Limb (tissue), 2 donors: ENCODE data around the gene RPS6KB2.
"Not testable (repeated sequence)": the region's sequence is repeated elsewhere in the genome, so short reads cannot be mapped to it uniquely, and the experiment has no call there.

Source experiments
- DNase-seq, 2 donors: peaks; one replicate each; pipeline ENCODE4 v3.0.0-alpha.2; 2016; ENCODE audit errors: extremely low spot score in 2 of 2

Gene RPS6KB2

DNA sequence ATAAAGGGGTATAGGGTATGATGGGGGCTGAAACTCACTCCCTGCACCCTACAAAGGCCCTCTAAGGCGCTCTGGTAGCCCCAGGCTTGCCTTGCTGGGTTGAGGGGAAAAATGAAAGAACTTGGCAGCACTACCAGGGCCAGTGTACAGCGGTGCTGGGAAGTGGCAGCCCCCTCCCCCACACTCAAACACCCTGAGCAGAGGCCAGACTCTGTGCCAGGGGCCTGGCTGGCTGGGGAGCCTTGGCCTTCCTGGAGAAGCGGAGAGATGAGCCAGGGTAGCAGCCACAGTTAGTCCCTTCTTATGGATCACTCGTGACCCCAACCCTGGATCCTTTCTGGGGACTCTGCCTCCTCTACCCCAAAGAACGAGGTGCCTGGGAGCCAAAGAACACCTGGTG, 38.1 kb downstream of the RPS6KB2 start:
- no peak for DNase-seq

DNA sequence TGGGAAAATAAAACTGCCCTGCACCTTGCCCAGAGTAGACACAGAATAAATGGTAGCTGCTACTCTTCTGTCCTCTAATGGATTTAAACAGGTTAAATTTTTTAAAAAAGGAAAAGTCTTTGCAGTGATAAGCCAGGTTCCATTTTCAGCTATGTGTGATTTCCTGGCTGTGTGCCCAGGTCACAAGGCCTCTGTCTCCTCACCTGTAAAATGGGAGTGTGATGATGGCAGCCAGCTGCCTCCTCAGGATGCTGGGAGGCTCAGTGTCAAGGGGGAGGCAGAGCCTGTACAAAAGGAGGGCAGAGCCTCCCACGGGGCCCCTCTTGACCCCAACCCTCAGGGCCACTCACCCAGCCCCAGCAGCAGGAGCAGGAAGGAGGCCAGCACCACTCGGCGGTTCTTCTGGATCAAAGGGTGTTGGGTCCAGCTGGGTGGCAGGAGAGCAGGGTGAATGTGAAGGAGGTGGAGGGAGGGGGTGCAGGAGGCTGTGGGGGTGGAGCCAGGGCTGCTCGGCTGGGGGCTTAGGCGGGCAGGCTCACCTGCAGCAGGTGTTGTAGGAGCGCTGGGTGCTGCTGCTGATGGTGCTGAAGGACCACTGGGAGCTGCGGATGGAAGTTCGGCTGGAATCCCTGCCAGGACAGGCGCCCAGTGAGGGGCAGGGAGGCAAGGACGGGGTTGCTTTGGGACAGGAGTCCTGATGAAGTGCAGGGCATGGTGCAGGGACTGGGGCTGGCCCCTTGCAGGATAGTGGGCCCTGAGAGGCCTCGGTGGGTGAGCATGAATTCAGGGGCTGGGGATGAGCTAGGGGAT, 38.9 kb downstream of the RPS6KB2 start:
- no peak for DNase-seq

DNA sequence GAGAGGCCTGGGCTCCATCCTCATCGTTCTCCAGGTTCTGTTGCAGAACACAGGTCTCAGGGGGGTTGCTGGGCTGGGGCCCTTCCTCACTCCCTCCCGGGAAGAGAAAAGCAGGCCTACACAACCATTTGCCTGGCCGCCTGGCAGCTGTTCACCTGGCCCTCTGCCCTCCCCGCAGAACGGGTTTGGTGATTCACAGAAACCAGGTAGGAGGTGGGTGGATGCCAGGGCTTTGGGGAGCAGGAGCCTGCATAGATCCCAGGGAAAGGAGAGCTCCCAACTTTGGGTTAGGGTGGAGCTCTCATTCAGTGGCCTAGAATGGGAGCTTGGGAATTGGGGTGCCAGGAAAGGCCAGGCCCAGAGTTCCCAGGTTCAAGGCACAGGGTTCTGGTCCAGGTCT, 39.8 kb downstream of the RPS6KB2 start:
- DNase-seq: no peak

DNA sequence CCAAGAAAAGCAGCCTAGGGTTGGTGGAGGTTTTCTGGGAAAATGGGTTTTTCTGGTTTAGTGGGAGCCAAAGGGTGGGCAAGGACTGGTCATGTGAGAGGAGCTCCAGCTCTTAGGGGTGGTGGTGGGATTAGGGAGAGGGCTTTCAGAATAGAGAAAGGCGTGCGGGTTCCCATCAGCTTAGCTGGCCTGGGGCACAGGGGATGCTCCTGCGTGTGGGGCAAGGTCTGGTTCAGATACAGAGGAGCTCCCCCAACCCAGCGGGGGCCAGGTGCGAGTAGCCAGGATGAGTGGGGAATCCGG, 40.1 kb downstream of the RPS6KB2 start:
- no peak for DNase-seq

DNA sequence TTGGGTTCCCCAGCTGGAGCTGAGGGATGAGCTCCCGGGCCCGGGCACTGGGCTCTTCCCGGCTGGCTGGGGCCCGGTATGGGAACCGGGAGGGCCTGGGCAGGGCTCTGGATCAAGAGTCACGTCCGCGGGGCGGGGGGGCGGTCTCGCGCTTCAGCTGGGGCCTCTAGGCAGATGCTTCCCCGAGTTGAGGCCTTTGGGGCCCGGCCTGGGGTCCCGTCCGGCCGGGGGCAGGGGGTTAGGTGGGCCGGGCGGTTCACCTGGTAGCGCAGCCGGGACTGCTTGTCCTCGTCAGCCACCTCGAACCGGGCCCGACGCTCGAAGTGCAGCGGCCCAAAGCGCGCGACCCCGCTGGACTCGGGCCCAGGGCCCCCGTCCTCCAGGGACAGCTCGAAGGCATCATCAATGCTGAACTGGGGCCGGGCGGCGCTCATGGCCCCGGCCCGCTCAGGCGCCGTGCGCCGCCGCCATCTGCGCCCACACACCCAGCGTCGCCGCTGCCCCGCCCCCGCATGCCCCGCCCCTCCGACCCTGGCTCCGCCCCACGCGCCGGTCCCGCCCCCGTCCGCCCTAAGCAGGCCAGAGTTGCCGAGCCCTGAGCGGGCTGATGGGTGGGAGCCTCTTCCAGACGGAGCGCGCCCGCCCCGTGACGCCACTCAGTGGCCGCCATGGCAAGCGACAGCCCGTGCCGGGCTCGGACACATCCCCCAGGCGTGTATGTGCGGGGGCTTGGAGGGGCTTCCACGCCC, 40.6 kb downstream of the RPS6KB2 start, which contains the start of gene TMEM134:
TSS of gene TMEM134 (minus strand) at position 493 of the 749 bp plus-strand sequence. CDS start at position 434, 59 bp downstream.
- DNase-seq: peak; percentile 92 to 97

DNA sequence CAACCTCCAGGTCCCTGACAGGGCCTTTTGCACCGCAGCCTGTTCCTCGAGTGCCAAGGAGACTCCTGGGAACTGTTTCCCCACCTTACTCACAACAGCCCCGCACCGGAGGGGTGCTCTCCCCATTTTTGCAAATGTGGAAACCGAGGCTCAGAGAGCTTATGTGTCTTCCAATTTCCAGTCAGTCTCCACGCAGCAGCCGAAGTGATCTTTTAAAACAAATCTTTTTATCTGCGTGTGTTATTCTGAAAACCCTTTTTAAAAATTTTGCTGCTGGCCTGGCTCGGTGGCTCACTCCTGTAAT, 41.2 kb downstream of the RPS6KB2 start:
- DNase-seq: no peak

DNA sequence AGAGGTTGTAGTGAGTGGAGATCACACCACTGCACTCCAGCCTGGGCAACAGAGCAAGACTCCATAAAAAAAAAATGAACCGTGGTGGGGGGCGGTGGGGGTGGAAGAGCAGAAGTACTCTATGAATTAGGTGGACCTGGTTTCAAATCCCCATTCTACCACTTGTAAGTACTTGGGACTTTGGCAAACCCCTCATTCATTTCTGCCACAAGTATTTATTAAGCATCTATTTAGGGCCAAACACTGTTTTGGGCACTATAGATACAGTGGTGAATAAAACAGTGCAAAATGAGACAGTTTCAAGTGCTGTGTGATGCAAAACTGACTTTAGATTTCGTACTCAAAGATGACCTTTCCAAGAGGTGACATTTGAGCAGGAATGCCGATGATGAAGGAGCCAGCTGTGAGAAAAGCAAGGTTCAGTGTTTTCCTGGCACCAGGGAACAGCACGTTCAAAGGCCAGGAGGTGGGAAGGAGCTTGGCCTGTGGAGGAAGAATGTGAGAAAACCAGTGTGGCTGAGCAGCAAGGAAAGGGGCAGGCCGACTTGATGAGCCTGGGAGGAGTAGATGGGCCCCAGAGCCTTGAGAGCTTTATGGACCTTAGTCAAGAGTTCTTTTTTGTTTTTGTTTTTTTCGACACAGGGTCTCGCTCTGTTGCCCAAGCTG, 42.2 kb downstream of the RPS6KB2 start:
- no peak for DNase-seq

DNA sequence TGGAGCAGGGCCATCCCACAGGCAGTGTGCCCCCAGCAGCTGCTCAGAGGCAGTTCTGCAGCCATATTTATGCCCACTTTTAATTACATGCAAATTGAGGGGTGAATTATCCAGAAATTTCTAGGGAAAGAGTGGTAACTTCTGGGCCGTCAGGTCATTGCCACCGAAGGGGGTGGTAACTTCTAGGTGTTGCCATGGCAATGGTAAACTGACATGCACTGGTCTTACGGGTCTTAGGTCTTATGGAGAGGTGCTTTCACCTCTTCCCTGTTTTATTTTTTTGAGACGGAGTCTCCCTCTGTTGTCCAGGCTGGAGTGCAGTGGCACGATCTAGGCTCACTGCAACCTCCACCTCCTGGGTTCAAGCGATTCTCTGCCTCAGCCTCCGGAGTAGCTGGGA, 44.6 kb downstream of the RPS6KB2 start:
- DNase-seq: no peak

DNA sequence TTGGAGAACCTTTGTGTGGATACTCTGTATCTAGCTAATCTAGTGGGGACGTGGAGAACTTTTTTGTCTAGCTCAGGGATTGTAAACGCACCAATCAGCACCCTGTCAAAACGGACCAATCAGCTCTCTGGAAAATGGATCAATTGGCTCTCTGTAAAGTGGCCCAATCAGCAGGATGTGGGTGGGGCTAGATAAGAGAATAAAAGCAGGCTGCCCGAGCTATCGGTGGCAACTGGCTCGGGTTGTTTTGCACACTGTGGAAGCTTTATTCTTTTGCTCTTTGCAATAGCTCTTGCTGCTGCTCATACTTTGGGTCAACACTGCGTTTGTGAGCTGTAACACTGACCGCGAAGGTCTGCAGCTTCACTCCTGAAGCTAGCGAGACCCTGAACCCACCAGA, 48.4 kb downstream of the RPS6KB2 start:
- DNase-seq: not testable (repeated sequence)

DNA sequence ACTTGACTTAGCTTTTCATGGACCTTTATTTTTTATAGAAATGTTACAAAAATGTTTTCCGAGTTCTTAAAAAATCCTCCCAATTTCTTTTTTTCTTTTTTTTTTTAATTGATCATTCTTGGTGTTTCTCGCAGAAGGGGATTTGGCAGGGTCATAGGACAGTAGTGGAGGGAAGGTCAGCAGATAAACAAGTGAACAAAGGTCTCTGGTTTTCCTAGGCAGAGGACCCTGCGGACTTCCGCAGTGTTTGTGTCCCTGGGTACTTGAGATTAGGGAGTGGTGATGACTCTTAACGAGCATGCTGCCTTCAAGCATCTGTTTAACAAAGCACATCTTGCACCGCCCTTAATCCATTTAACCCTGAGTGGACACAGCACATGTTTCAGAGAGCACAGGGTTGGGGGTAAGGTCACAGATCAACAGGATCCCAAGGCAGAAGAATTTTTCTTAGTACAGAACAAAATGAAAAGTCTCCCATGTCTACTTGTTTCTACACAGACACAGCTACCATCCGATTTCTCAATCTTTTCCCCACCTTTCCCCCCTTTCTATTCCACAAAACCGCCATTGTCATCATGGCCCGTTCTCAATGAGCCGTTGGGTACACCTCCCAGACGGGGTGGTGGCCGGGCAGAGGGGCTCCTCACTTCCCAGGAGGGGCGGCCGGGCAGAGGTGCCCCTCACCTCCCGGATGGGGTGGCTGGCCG, 49.2 kb downstream of the RPS6KB2 start:
- DNase-seq: not testable (repeated sequence)

DNA sequence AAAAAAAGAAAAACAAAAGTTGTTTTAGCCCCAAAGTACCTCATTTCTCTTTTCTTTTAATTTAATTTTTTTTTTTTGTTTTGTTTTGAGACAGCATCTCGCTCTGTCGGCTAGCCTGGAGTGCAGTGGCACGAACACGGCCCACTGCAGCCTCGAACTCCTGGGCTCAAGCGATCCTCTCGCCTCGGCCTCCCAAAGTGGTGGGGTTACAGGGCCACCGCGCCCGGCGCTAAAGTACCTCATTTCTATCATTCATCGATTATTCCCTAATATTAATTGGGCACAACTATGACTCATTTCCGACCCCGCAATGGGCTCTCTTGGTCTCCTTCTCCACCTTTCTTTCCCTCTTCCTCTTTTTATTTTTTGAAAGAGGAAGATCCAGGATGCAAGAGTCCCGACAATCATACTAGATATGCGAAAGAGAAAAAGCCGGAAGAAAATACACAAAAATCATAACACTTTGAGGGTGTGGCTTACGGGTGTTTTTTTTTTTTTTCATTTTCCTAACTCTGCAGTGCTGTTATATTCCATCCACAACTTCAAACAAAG, 54.1 kb downstream of the RPS6KB2 start:
- DNase-seq: no peak

DNA sequence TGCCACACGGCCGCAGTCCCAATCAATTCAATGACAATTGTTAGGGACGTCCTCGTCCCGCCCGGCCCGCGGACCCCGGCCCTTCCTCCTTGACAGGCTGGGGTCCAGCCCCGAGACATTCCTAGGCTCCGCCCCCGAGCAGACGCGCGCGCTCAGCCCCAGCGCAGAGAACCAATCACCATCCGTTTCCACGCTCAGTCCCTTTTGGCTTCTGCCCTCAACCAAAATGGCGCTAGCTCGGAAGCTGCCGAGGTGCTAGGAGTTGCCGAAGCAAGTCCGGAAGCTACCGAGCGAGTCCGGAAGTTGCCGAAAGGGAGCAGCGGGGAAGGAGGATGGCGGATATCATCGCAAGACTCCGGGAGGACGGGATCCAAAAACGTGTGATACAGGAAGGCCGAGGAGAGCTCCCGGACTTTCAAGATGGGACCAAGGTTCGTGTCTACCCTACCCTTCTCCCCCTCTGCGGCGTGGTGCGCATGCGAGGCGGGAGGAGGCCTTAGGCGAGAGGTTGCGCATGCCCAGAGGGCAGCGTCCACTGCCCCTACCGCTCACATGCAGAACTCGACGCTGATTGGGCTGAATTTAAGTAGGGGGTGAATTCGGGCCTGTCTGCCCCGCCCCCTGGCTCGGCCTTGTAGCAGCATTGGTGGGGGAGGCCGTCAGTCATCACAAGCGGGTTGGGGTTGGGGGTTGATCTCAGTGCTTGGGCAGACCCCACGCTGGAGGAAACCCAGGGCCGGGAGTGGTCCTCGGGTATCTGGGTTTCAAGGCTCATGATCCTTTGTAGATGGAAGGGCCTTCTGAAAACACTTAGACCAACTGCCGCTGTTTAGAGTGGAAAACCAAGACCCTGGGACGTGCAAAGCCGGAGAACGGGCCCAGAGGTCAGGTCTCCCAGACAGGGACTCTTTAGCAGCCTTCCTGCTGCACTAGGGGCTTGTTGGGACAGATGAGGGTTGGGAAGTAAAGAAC, 54.8 kb downstream of the RPS6KB2 start, which contains the start of gene AIP:
TSS of gene AIP (plus strand) at position 200 of the 972 bp plus-strand sequence. CDS start at position 333, 133 bp downstream.
- peak; percentile 97 to 98 for DNase-seq

DNA sequence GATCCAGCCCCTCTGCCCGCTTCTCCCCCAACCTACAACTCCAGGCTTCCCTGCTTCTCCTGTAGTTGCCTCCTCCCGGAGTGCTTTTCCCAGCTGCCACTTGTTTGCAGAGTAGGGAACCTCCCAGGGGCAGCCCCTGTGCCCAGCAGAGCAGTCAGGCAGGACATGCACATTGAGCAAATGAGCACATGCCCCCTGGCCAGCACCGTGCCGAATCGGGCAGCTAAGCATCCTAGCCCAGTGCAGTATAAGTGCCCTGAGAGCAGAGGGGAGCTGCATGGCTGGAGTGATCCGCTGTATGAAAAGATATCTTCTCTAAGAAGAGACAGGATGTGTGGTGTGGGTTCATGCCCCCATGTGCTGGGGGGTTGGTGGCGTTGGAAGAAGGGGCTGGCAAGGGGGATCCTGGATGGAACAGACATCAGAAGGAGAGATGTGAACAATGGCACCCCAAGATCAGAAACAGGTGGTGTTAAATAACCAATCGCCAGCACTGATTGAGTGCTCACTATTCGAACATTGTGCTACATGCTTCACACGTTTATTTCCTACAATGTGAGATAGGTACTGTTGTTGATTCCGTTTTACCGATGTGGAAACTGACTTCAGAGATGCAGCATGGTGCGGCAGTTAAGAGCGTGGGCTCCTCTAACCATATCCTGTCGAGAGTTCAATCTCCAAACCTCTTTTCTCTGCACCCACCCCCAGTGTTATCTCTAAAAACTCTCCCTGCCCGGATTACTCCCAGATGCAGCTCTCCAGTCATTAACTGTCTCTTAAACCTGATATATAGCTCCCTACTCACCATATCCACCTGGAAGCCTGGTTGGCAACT, 55.8 kb downstream of the RPS6KB2 start:
- DNase-seq: no peak

DNA sequence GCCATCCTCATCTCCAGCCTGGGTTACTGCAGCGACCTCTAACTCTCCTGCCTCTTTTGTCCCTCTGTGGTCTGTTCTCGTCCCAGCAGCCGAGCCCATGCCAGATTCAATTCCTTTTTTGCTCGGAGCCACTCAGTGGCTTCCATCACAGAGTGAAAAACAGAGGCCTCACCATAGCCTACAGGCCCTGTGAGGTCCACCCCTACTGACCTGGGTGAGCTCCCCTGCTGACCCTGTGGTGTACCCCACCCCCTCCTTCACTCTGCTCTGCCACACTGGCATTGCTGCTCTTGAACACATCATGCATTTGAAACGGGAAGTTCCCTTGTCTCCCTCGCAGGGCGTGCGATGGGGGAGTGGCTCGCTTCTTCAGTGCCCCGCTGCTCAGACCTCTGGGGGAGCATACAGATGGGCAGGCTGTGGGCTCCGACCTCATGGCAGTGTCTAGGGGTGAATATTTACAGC, 56.6 kb downstream of the RPS6KB2 start:
- peak in 1 of 2 donors; percentile 25 for DNase-seq
